GM13976 (cell line): Measurements from ENCODE around the gene VSIR.

ENCODE experiments used
- DNase-seq: peaks from one replicate; pipeline ENCODE4 v3.0.0; 2012; ENCODE audit warnings: low spot score
- in situ Hi-C: fragments of 300-500 bp; cut with MboI; formaldehyde crosslinking; loops from one replicate; pipeline ENCODE4 v1.12.0; 2022; ENCODE audit warnings: low sequenced_read_pairs, mixed read lengths, inconsistent platforms; ENCODE audit not compliant: unreplicated experiment
- TF ChIP-seq, protein P1 (sequence below): IDR thresholded peaks from 2 replicates; pipeline ENCODE4 v1.5.1; 2012; ENCODE audit warnings: borderline replicate concordance, mild to moderate bottlenecking; ENCODE audit not compliant: insufficient read depth; ENCODE audit errors: extremely low read depth, missing control alignments, control extremely low read depth

VSIR gene

DNA sequence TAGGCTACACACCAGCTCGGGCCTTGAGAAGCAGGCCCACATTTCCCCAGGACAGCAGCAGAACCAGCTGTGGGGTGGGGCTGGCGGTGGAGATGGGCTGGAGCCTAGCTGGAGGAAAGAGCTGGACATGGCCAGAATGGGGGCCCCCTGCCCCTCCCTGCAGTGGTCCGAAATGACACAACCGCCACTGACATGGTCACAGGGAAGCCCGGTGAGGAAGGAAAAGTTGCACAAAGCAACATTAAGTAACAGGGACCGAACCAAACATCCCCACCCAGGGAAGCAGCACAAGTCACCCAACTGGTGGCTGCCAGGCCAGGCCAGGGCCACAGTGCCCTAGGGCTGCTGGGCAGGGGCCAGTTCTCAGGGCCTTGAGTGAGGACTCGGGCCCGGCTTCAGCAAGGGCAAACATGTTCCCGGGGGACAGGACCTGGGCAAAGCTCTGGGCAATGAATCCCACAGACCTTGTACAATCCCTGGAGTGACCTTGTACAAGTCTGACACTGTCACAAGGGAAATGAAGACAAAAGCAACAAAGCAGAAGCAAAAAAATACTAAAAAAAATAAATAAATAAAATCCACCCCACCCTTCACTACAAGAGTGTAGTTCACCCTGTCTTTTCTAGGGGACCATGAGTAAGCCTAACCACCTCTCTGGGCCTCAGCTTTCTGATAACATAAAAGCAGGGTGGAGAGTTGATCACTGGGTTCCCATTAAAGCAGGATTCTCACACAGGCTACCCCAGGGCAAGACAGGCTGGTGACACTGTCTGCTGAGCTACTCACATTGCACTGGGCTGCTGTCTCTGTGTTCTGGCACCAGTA, 44.7 kb upstream of the VSIR start:
- in situ Hi-C loops: no loop called here
- TF ChIP-seq, protein P1, sequence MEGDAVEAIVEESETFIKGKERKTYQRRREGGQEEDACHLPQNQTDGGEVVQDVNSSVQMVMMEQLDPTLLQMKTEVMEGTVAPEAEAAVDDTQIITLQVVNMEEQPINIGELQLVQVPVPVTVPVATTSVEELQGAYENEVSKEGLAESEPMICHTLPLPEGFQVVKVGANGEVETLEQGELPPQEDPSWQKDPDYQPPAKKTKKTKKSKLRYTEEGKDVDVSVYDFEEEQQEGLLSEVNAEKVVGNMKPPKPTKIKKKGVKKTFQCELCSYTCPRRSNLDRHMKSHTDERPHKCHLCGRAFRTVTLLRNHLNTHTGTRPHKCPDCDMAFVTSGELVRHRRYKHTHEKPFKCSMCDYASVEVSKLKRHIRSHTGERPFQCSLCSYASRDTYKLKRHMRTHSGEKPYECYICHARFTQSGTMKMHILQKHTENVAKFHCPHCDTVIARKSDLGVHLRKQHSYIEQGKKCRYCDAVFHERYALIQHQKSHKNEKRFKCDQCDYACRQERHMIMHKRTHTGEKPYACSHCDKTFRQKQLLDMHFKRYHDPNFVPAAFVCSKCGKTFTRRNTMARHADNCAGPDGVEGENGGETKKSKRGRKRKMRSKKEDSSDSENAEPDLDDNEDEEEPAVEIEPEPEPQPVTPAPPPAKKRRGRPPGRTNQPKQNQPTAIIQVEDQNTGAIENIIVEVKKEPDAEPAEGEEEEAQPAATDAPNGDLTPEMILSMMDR: no peak
- no peak for DNase-seq

DNA sequence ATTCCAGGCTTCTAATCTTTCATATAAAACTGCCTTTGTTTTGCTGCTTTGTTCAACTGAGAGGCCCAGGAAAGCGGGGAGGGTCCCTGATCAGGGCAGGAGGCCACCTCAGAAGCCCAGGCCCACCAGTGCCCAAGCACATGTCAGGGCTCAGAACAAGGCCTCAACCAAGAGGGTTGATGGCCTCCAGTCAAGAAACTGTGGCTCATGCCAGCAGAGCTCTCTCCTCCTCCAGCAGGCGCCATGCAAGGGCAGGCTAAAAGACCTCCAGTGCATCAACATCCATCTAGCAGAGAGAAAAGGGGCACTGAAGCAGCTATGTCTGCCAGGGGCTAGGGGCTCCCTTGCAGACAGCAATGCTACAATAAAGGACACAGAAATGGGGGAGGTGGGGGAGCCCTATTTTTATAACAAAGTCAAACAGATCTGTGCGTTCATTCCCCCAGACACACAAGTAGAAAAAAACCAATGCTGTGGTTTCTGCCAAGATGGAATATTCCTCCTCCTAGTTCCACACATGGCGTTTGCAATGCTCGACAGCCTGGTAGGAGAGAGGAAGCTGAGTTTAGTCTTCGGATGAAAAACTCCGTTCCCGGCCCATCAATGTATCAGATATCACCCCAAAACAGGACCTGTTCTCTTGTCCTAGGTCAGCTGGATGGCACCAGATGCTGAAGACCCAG, 43.8 kb upstream of the VSIR start:
- DNase-seq: no peak
- TF ChIP-seq, protein P1: no peak
- in situ Hi-C loops: no loop called here

DNA sequence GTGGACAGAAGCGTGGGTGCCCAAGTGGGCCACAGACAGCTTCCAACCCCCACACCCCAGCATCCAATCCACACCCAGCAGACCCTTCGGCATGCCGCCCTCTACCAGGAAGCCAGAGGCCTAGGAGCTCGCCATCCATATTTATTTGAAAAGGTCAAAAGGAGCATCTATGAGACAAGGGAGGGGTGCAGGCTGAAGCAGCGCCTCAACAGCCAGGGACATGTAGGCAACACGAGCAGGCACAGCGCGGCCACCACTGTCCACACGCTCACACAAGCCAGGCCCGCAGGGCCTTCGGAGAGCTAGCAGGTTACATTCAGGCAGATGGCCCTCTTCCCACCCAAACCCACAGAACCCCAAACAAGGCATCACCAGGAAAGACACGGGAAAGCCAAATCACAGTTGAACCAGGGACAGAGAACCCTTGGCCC, 43.1 kb upstream of the VSIR start:
- in situ Hi-C loops: no loop called here
- TF ChIP-seq, protein P1: no peak
- no peak for DNase-seq

DNA sequence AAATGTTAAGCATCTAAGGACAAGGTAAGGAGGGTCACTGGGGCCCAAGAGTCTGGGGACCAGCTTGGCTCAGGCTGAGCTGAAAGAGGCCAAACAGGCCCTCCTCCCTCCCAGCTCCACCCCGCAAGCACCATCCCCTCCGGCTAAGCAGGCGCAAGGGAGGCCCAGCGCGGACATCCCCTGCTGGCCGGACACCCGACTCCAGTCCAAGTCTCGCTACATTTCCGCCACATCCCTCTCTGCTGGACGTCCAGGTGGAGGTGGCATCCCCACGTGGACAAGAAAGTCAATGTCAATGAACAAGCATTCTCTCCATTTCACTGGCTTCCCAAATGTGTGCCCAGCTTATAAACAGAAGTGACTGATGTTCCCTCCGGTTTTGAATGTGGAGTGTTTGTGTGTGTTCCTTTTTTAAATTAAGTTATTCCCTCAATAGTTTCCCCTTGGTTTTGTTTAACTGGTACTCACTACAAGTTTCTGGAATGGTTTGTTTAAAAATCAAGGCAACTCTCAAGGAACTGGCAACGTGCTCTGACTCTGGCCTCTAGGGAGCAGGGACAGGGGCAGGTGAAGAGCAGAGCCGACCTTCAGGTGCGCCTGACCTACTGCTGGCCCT, 42.3 kb upstream of the VSIR start:
- TF ChIP-seq, protein P1: no peak
- in situ Hi-C loops: no loop called here
- no peak for DNase-seq

DNA sequence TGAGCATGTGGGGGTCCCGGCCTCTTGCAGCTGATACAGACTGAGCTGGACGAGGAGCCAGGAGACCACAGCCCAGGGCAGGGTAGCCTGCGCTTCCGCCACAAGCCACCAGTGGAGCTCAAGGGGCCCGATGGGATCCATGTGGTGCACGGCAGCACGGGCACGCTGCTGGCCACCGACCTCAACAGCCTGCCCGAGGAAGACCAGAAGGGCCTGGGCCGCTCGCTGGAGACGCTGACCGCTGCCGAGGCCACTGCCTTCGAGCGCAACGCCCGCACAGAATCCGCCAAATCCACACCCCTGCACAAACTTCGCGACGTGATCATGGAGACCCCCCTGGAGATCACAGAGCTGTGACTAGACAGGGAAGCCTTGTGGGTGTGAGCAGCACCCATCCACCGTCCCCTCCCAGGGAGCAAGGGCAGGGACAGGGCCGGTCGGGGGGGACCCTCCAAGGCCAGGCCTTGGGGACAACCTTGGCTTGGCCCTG, 41.6 kb upstream of the VSIR start:
- in situ Hi-C loops: no loop called here
- no peak for DNase-seq
- TF ChIP-seq, protein P1: no peak

DNA sequence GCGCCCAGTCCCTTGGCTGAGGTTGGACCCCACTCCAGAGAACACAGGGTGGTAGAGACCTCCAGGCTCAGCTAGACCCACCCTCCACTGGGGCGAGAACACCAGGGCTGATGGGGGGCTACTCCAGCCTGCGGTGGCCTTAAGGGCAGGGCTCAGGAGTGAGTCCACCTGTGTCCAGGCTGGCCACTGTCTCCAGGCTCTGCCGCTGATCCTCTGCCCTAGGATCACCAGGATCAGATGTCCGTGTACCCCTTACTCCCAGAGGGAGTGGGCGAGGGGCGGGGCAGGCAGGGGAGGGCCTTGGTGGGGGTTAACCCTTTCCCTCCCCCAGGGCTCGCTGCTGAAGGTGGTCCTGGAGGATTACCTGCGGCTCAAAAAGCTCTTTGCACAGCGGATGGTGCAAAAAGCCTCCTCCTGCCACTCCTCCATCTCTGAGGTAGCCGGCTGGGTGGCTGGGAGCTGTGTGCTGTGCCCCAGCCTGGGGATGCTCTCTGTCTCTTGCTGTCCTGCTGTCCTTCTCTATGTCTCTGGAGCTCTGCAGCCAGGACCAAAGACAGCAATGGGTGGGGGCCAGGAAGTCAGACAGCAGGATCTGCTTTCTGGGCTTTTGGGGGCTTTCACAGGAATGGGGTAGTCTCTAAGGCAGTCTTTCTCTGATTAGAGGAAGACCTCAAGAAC, 39.7 kb upstream of the VSIR start:
- TF ChIP-seq, protein P1: no peak
- DNase-seq: no peak
- in situ Hi-C loops: no loop called here
